ENCODE data around the gene INPP5J. TPM values are rescaled to one million over a fixed set of nuclear protein-coding genes. Genes with fewer than 3 reads are reported as not detected.

Gene INPP5J
- total and polyA plus RNA-seq, 2 donors (not counting 1 experiment from before 2014, with no cell fraction given), result 0.17 to 0.33 TPM

GRCh38 chr22:31099841-31100761 is 22.7 kb upstream of the INPP5J start:
- Histone ChIP-seq H3K27me3 (ENCODE audit: control insufficient read depth, insufficient read depth, low read length) (no peaks in the 10 kb centered on the region), H3K9ac (ENCODE audit: insufficient read depth, low read length) (no peak overlapping the region), H3K9me3 (ENCODE audit: control insufficient read depth, insufficient read depth, low read depth, low read length) (no peaks in the 10 kb centered on the region), H3K79me2 (ENCODE audit: control insufficient read depth, insufficient read depth, low read length) (peaks cover 7% of the 10 kb centered on the region), H4K20me1 (ENCODE audit: control insufficient read depth, extremely low read depth, insufficient read depth, low read length) (no peaks in the 10 kb centered on the region), H3K27ac (ENCODE audit: insufficient read depth, low read length) (no peak overlapping the region), H2AFZ (ENCODE audit: low read length) (no peak overlapping the region), H3K36me3 (ENCODE audit: control insufficient read depth, insufficient read depth, low read length) (peaks cover 63% of the 10 kb centered on the region), H3K4me2 (ENCODE audit: extremely low read depth, insufficient read depth, low read length) (no peak overlapping the region), H3K4me1 (ENCODE audit: control insufficient read depth, extremely low read depth, insufficient read depth, low read length) (peaks cover 21% of the 10 kb centered on the region), H3K4me3 (replicated peaks in 1 of 4; ENCODE audit: control extremely low read depth in 1 of 4, insufficient read depth in 1 of 4, low read depth in 3 of 4, low read length in 4 of 4) (no peak overlapping the region)
- no peak for DNase-seq (ENCODE audit: low read depth in 2 of 2)
- TF ChIP-seq EZH2 (IDR thresholded peaks at IDR 0.05; ENCODE audit: low read length, missing control alignments) (no peak), CTCF (conservative IDR thresholded peaks at IDR 0.05 in 1 of 2, IDR thresholded peaks at IDR 0.05 in 1 of 2; ENCODE audit: low read depth in 1 of 2, low read length in 2 of 2) (no peak)

- H3K9ac ChIP-seq (ENCODE audit: insufficient read depth, low read length), result no peak overlapping the region
- no peak for DNase-seq (ENCODE audit: low read depth in 2 of 2)
- H3K79me2 ChIP-seq (ENCODE audit: control insufficient read depth, insufficient read depth, low read length), result peaks cover 13% of the 10 kb centered on the region
- H3K27ac ChIP-seq (ENCODE audit: insufficient read depth, low read length), result no peak overlapping the region
- no peak overlapping the region for H3K4me2 ChIP-seq (ENCODE audit: extremely low read depth, insufficient read depth, low read length)
- no peak overlapping the region for H3K4me3 ChIP-seq (replicated peaks in 1 of 4; ENCODE audit: control extremely low read depth in 1 of 4, insufficient read depth in 1 of 4, low read depth in 3 of 4, low read length in 4 of 4)
- no peak for TF ChIP-seq CTCF (conservative IDR thresholded peaks at IDR 0.05 in 1 of 2, IDR thresholded peaks at IDR 0.05 in 1 of 2; ENCODE audit: low read depth in 1 of 2, low read length in 2 of 2)
- no peak for TF ChIP-seq EZH2 (IDR thresholded peaks at IDR 0.05; ENCODE audit: low read length, missing control alignments)
- H3K27me3 ChIP-seq (ENCODE audit: control insufficient read depth, insufficient read depth, low read length), result no peaks in the 10 kb centered on the region
- H4K20me1 ChIP-seq (ENCODE audit: control insufficient read depth, extremely low read depth, insufficient read depth, low read length), result no peaks in the 10 kb centered on the region
- no peak overlapping the region for H2AFZ ChIP-seq (ENCODE audit: low read length)
- peaks cover 61% of the 10 kb centered on the region for H3K36me3 ChIP-seq (ENCODE audit: control insufficient read depth, insufficient read depth, low read length)
- no peaks in the 10 kb centered on the region for H3K9me3 ChIP-seq (ENCODE audit: control insufficient read depth, insufficient read depth, low read depth, low read length)
- peaks cover 28% of the 10 kb centered on the region for H3K4me1 ChIP-seq (ENCODE audit: control insufficient read depth, extremely low read depth, insufficient read depth, low read length)
Measured at GRCh38 chr22:31100762-31101525, 21.8 kb upstream of the INPP5J start.

GRCh38 chr22:31102441-31103081 is 20.2 kb upstream of the INPP5J start:
- H3K36me3 ChIP-seq (ENCODE audit: control insufficient read depth, insufficient read depth, low read length), result peaks cover 50% of the 10 kb centered on the region

More at GRCh38 chr22:31102441-31103081, 20.2 kb upstream of the INPP5J start:
- H3K79me2 ChIP-seq (ENCODE audit: control insufficient read depth, insufficient read depth, low read length), result peaks cover 22% of the 10 kb centered on the region
- H3K9me3 ChIP-seq (ENCODE audit: control insufficient read depth, insufficient read depth, low read depth, low read length), result no peaks in the 10 kb centered on the region
- H3K4me2 ChIP-seq (ENCODE audit: extremely low read depth, insufficient read depth, low read length), result peak overlapping the region; percentile 66
- H3K4me3 ChIP-seq (replicated peaks in 1 of 4; ENCODE audit: control extremely low read depth in 1 of 4, insufficient read depth in 1 of 4, low read depth in 3 of 4, low read length in 4 of 4), result no peak overlapping the region
- H3K27ac ChIP-seq (ENCODE audit: insufficient read depth, low read length), result peak overlapping the region; percentile 83
- H2AFZ ChIP-seq (ENCODE audit: low read length), result no peak overlapping the region
- H3K9ac ChIP-seq (ENCODE audit: insufficient read depth, low read length), result no peak overlapping the region
- DNase-seq (ENCODE audit: low read depth in 2 of 2), result peak; percentile 92 to 99
- no peak for TF ChIP-seq EZH2 (IDR thresholded peaks at IDR 0.05; ENCODE audit: low read length, missing control alignments)
- no peak for TF ChIP-seq CTCF (conservative IDR thresholded peaks at IDR 0.05 in 1 of 2, IDR thresholded peaks at IDR 0.05 in 1 of 2; ENCODE audit: low read depth in 1 of 2, low read length in 2 of 2)
- no peaks in the 10 kb centered on the region for H3K27me3 ChIP-seq (ENCODE audit: control insufficient read depth, insufficient read depth, low read length)
- H4K20me1 ChIP-seq (ENCODE audit: control insufficient read depth, extremely low read depth, insufficient read depth, low read length), result no peaks in the 10 kb centered on the region
- peaks cover 28% of the 10 kb centered on the region for H3K4me1 ChIP-seq (ENCODE audit: control insufficient read depth, extremely low read depth, insufficient read depth, low read length)

Measured in fibroblast of lung (primary cell).